HCT116 (cell line): ENCODE results near the gene FOXN1. TPM values are rescaled to one million over a fixed set of nuclear protein-coding genes. Genes with fewer than 3 reads are reported as not detected.

Source experiments
- ATAC-seq: fragments of 200-7000 bp; cut with Tn5 transposase; 2 replicates; pipeline ENCODE4 v1.9.1; 2020; ENCODE audit warnings: mild to moderate bottlenecking, moderate library complexity
- BruUV-seq: library from RNA; stranded (reverse); fragments of 400-500 nt; replicated peaks from 2 replicates; lab custom pipeline; 2021; lab: Mats Ljungman, UMichigan
- CTCF ChIA-PET: fragments of 300-600 bp; sonication (Branson Sonifier 250); formaldehyde crosslinking; loops from one replicate; lab custom pipeline; 2021; ENCODE audit warnings: antibody characterized with exemption; lab: Charles Lee
- POLR2A ChIA-PET: fragments of 300-600, 350-600 bp; sonication (Branson Sonifier 250); formaldehyde crosslinking; loops from one replicate; lab custom pipeline; 2021; ENCODE audit warnings: antibody characterized with exemption; lab: Charles Lee
- RAD21 ChIA-PET, 2 experiments: fragments of 300-600 bp; sonication (Branson Sonifier 250); formaldehyde crosslinking; loops; one replicate each; lab custom pipeline; 2023; ENCODE audit warnings: low total read pairs in 2 of 2; ENCODE audit not compliant: uncharacterized antibody in 2 of 2, unreplicated experiment in 2 of 2, low non-redundant PET in 1 of 2; lab: Charles Lee
- DNase-seq: peaks from one replicate; pipeline ENCODE4 v3.0.0-alpha.2; 2010; ENCODE audit warnings: low read depth, low spot score
- H2AFZ ChIP-seq: fragments of 200-600 bp; shearing (Covaris generic), sonication (generic); 2 replicates; pipeline ENCODE4 v1.6.1; 2017; ENCODE audit warnings: low read depth, mixed run types, mixed read lengths, antibody characterized with exemption, low read length; ENCODE audit not compliant: poor library complexity, severe bottlenecking
- H3K27ac ChIP-seq: 2 replicates; pipeline ENCODE4 v1.5.1; 2012; ENCODE audit warnings: low read depth, low read length
- H3K27me3 ChIP-seq: fragments of 200-600 bp; sonication (generic); 2 replicates; pipeline ENCODE4 v1.6.1; 2016; ENCODE audit warnings: mixed run types, low read length, mixed read lengths; ENCODE audit not compliant: insufficient read depth
- H3K36me3 ChIP-seq, 2 experiments: fragments of 200-500 bp in 1 of 2; fragments of 200-600 bp in 1 of 2; sonication (Bioruptor generic) in 1 of 2; sonication (generic) in 1 of 2; 2 replicates each; pipeline versions ENCODE4 v1.5.1 to v1.6.1; 2014 to 2016; ENCODE audit warnings: low read length in 2 of 2, inconsistent platforms in 1 of 2, mixed read lengths in 1 of 2, mixed run types in 1 of 2; ENCODE audit not compliant: insufficient read depth in 2 of 2, control insufficient read depth in 1 of 2
- H3K4me1 ChIP-seq, 2 experiments: fragments of 200-600 bp in 1 of 2; sonication (generic) in 1 of 2; 2 replicates each; pipeline versions ENCODE4 v1.5.1 to v1.6.1; 2012 to 2017; ENCODE audit warnings: low read length in 2 of 2, inconsistent platforms in 1 of 2, mild to moderate bottlenecking in 1 of 2, mixed read lengths in 1 of 2, mixed run types in 1 of 2, moderate library complexity in 1 of 2; ENCODE audit not compliant: insufficient read depth in 2 of 2, control insufficient read depth in 1 of 2
- H3K4me2 ChIP-seq: fragments of 200-600 bp; sonication (generic); 2 replicates; pipeline ENCODE4 v1.6.1; 2017; ENCODE audit warnings: mixed run types, low read length, mixed read lengths
- H3K4me3 ChIP-seq, 2 experiments: fragments of 200-600 bp in 1 of 2; sonication (generic) in 1 of 2; replicated peaks in 1 of 2; 2 replicates each; pipeline ENCODE4 v1.5.1; 2011 to 2016; ENCODE audit warnings: low read length in 2 of 2, control low read depth in 1 of 2, low read depth in 1 of 2, mild to moderate bottlenecking in 1 of 2, mixed read lengths in 1 of 2, mixed run types in 1 of 2
- H3K79me2 ChIP-seq: fragments of 200-600 bp; sonication (generic); 2 replicates; pipeline ENCODE4 v1.6.1; 2017; ENCODE audit warnings: mild to moderate bottlenecking, mixed run types, low read length, moderate library complexity, mixed read lengths; ENCODE audit not compliant: insufficient read depth
- H3K9ac ChIP-seq: fragments of 200-600 bp; sonication (generic); 2 replicates; pipeline ENCODE4 v1.6.1; 2016; ENCODE audit warnings: low read length, mixed read lengths
- H3K9me2 ChIP-seq: fragments of 200-600 bp; sonication (generic), shearing (Covaris generic); 2 replicates; pipeline ENCODE4 v1.6.1; 2017; ENCODE audit warnings: mixed run types, mild to moderate bottlenecking, moderate library complexity; ENCODE audit not compliant: insufficient read depth
- H3K9me3 ChIP-seq, 2 experiments: fragments of 200-500 bp in 1 of 2; fragments of 200-600 bp in 1 of 2; sonication (Bioruptor generic) in 1 of 2; sonication (generic) in 1 of 2; 2 replicates each; pipeline ENCODE4 v1.6.1; 2014 to 2017; ENCODE audit warnings: low read length in 2 of 2, mixed read lengths in 2 of 2, inconsistent platforms in 1 of 2, low read depth in 1 of 2, mild to moderate bottlenecking in 1 of 2, mixed run types in 1 of 2, moderate library complexity in 1 of 2; ENCODE audit not compliant: control insufficient read depth in 1 of 2, insufficient read depth in 1 of 2
- H4K20me1 ChIP-seq: fragments of 200-600 bp; sonication (generic), shearing (Covaris generic); 2 replicates; pipeline ENCODE4 v1.6.1; 2017; ENCODE audit warnings: mixed run types, mild to moderate bottlenecking, moderate library complexity; ENCODE audit not compliant: insufficient read depth
- CEBPB ChIP-seq: IDR thresholded peaks from 2 replicates; pipeline ENCODE4 v1.6.1; 2012; ENCODE audit warnings: low read depth
- ELF1 ChIP-seq: IDR thresholded peaks from 2 replicates; pipeline ENCODE4 v1.6.1; 2012; ENCODE audit warnings: low read depth, borderline replicate concordance
- EZH2 ChIP-seq: fragments of 200-600 bp; sonication (generic); IDR thresholded peaks from 2 replicates; pipeline ENCODE4 v1.6.1; 2017; ENCODE audit warnings: antibody characterized with exemption, mixed run types
- EZH2phosphoT487 ChIP-seq: fragments of 200-600 bp; IDR thresholded peaks from 2 replicates; pipeline ENCODE4 v1.6.1; 2018; ENCODE audit warnings: antibody characterized with exemption, borderline replicate concordance
- POLR2A ChIP-seq: IDR thresholded peaks from 2 replicates; pipeline ENCODE4 v1.7.0; 2011; ENCODE audit warnings: borderline replicate concordance; ENCODE audit not compliant: insufficient read depth, insufficient read length; ENCODE audit errors: extremely low read depth
- POLR2AphosphoS5 ChIP-seq: IDR thresholded peaks from 2 replicates; pipeline ENCODE4 v1.6.1; 2011; ENCODE audit warnings: mild to moderate bottlenecking, low read depth, low read length, moderate library complexity
- SRF ChIP-seq: IDR thresholded peaks from 2 replicates; pipeline ENCODE4 v1.6.1; 2012; ENCODE audit warnings: low read depth
- TCF7L2 ChIP-seq: IDR thresholded peaks from 2 replicates; pipeline ENCODE4 v1.7.0; 2011; ENCODE audit warnings: borderline replicate concordance, inconsistent platforms; ENCODE audit not compliant: insufficient read depth, insufficient read length; ENCODE audit errors: extremely low read depth
- ZFX ChIP-seq: fragments of 450-650 bp; IDR thresholded peaks from 2 replicates; pipeline ENCODE4 v1.6.1; 2017
- intact Hi-C: fragments of 100-400 bp; cut with micrococcal nuclease; formaldehyde crosslinking; loops from 2 replicates; pipeline ENCODE4 v1.10.0; 2022
- total RNA-seq: library from RNA; stranded (reverse); gene quantifications from one replicate; pipeline ENCODE4 v1.2.1, GENCODE V29; 2021; ENCODE audit not compliant: unreplicated experiment
- TF ChIP-seq, protein P1 (sequence below): IDR thresholded peaks from 2 replicates; pipeline ENCODE4 v1.6.1; 2012
- TF ChIP-seq, protein P2 (sequence below), 3 experiments: fragments of 200-600 bp in 1 of 3; sonication (generic) in 1 of 3; IDR thresholded peaks in 2 of 3; conservative IDR thresholded peaks in 1 of 3; 2 replicates each; pipeline ENCODE4 v1.5.1; 2012 to 2017; ENCODE audit warnings: low read depth in 2 of 3, low read length in 2 of 3, antibody characterized with exemption in 1 of 3, borderline replicate concordance in 1 of 3, control low read depth in 1 of 3, mild to moderate bottlenecking in 1 of 3, mixed read lengths in 1 of 3, mixed run types in 1 of 3, moderate library complexity in 1 of 3; ENCODE audit not compliant: insufficient read depth in 1 of 3
- TF ChIP-seq, protein P3 (sequence below): IDR thresholded peaks from 2 replicates; pipeline ENCODE4 v1.6.1; 2012

Gene FOXN1
- total RNA-seq, 1 experiment from 2014 or later = not detected

DNA sequence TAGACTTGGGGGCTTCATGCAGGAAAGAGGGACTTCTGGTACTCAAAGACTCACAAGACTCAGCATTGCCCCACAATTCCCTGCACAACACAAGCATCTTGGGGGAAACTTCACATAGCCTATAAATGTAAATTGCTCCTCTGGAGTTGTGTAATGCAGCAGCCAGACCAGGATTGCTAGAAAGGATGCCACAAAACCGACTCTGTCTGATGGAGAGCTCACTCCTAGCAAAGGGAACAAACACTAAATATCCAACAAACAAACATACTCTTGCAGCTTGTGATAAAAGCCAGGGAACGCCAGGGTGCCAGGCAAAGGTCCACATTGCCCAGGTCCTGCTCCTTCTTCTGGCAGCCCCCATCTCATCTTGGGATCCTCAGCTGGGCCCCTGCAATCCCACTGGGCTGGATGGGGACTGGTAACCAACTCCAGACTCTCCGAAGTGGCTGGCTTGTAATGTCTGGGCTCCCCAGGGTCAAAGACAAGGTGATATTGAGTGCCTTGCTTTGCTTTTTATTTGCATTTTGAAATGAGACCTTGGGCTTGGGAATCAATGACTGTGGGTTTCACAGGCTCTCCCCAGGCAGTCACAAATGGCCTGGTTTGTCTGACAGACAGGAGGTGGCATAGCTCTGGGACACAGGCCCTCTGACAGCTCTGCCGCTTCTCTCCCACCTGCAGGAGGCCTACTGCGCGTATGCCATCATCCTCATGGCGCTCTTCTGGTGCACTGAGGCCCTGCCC lies 17.4 kb upstream of the FOXN1 start:
- no peak overlapping the region for H3K27ac ChIP-seq
- no TSS peak for BruUV-seq
- no peaks in the 10 kb centered on the region for H3K36me3 ChIP-seq
- DNase-seq = no peak
- ChIA-PET RAD21 (no interaction called here), POLR2A (no interaction called here), CTCF (no interaction called here)
- H3K27me3 ChIP-seq = no peaks in the 10 kb centered on the region; the same call in none of the 2 replicates
- no peak overlapping the region for H2AFZ ChIP-seq
- no peaks in the 10 kb centered on the region for H3K9me2 ChIP-seq
- no peak for ATAC-seq
- intact Hi-C loops = no loop called here
- H4K20me1 ChIP-seq = no peaks in the 10 kb centered on the region
- H3K4me3 ChIP-seq = no peak overlapping the region
- H3K9me3 ChIP-seq = no peaks in the 10 kb centered on the region
- TF ChIP-seq, protein P1, sequence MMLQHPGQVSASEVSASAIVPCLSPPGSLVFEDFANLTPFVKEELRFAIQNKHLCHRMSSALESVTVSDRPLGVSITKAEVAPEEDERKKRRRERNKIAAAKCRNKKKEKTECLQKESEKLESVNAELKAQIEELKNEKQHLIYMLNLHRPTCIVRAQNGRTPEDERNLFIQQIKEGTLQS = no peak
- no peak for TF ChIP-seq CEBPB
- no peak for TF ChIP-seq TCF7L2
- TF ChIP-seq EZH2phosphoT487 = no peak
- no peak for TF ChIP-seq POLR2AphosphoS5
- TF ChIP-seq, protein P2, sequence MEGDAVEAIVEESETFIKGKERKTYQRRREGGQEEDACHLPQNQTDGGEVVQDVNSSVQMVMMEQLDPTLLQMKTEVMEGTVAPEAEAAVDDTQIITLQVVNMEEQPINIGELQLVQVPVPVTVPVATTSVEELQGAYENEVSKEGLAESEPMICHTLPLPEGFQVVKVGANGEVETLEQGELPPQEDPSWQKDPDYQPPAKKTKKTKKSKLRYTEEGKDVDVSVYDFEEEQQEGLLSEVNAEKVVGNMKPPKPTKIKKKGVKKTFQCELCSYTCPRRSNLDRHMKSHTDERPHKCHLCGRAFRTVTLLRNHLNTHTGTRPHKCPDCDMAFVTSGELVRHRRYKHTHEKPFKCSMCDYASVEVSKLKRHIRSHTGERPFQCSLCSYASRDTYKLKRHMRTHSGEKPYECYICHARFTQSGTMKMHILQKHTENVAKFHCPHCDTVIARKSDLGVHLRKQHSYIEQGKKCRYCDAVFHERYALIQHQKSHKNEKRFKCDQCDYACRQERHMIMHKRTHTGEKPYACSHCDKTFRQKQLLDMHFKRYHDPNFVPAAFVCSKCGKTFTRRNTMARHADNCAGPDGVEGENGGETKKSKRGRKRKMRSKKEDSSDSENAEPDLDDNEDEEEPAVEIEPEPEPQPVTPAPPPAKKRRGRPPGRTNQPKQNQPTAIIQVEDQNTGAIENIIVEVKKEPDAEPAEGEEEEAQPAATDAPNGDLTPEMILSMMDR (IDR thresholded peaks at IDR 0.05 in 2 of 3, conservative IDR thresholded peaks at IDR 0.05 in 1 of 3; ENCODE audit: borderline replicate concordance in 1 of 3, insufficient read depth in 1 of 3, low read depth in 2 of 3, low read length in 2 of 3) = no peak
- no peak for TF ChIP-seq ELF1
- TF ChIP-seq EZH2 = no peak
- TF ChIP-seq SRF = no peak
- no peak for TF ChIP-seq POLR2A
- TF ChIP-seq, protein P3, sequence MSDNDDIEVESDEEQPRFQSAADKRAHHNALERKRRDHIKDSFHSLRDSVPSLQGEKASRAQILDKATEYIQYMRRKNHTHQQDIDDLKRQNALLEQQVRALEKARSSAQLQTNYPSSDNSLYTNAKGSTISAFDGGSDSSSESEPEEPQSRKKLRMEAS = no peak
- no peak for TF ChIP-seq ZFX
- H3K4me2 ChIP-seq = no peak overlapping the region
- no peak overlapping the region for H3K9ac ChIP-seq
- no peaks in the 10 kb centered on the region for H3K4me1 ChIP-seq
- H3K79me2 ChIP-seq = no peaks in the 10 kb centered on the region
